Fibroblast of mammary gland (primary cell): Measurements from ENCODE around the gene TICRR.
A peak's percentile ranks its signal among the peaks of the same experiment; 100 is the strongest.
"Not testable (repeated sequence)": the region's sequence is repeated elsewhere in the genome, so short reads cannot be mapped to it uniquely, and the experiment has no call there.

ENCODE experiments used
- DNase-seq: peaks from one replicate; pipeline ENCODE4 v3.0.0-alpha.2; 2010; ENCODE audit warnings: low read depth
- H3K4me3 ChIP-seq: 2 replicates; pipeline ENCODE4 v1.5.1; 2011; ENCODE audit warnings: low read depth, mild to moderate bottlenecking, low read length, moderate library complexity; ENCODE audit not compliant: control insufficient read depth
- CTCF ChIP-seq: conservative IDR thresholded peaks from 2 replicates; pipeline ENCODE4 v1.5.1; 2011; ENCODE audit warnings: low read depth, low read length, inconsistent platforms; ENCODE audit not compliant: control insufficient read depth, insufficient read depth

The TICRR gene

GRCh38 chr15:89566621-89567294 lies 8.5 kb upstream of the TICRR start:
- no peak for TF ChIP-seq CTCF
- no peak overlapping the region for H3K4me3 ChIP-seq
- DNase-seq = no peak

GRCh38 chr15:89569090-89569745 lies 6.1 kb upstream of the TICRR start:
- no peak for TF ChIP-seq CTCF
- H3K4me3 ChIP-seq = no peak overlapping the region
- no peak for DNase-seq

- DNase-seq = peak; percentile 8
- peak overlapping the region; percentile 83 for H3K4me3 ChIP-seq
Observed at GRCh38 chr15:89575656-89576416, 567 bp downstream of the TICRR start.

GRCh38 chr15:89576417-89576773 lies 1.1 kb downstream of the TICRR start:
- peak; percentile 30 for DNase-seq
- TF ChIP-seq CTCF = no peak
- peak overlapping the region; percentile 83 for H3K4me3 ChIP-seq

More at GRCh38 chr15:89575656-89576416, 567 bp downstream of the TICRR start:
- TF ChIP-seq CTCF = no peak

DNA sequence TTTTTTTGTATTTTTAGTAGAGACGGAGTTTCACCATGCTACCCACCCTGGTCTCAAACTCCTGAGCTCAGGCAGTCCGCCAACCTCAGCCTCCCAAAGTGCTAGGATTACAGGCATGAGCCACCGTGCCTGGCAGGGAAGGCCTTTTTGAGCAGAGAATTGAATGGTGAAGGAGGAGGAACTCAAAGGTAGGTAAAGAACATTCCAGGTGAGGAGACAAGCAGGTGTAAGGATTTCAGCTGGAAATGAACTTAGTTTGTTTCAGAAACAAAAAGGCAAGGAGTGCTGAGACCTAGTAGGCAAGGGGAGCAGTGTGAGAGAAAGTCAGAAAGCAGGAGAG lies 2.5 kb downstream of the TICRR start:
- DNase-seq = no peak
- no peak for TF ChIP-seq CTCF
- peak overlapping the region; percentile 33 for H3K4me3 ChIP-seq

DNA sequence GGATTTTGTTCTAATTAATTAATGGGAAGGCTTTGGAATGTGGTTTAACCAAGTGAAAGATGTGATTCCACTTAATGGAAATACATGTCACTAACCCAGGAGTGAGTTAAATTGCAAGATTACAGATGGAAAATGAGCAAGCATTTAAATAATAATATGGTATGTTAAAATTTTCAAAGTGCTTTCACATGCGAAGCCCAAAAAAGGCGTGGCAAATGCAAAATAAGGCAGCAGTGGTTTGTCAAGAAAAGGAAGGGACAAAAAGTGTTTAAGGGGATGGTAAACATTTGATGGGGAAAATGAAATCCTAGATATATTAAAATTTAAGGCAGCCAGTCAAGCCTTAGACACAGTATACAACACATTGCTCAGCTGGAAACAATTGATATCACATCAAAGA lies 2.9 kb downstream of the TICRR start:
- DNase-seq = no peak
- H3K4me3 ChIP-seq = peak overlapping the region; percentile 33
- no peak for TF ChIP-seq CTCF

DNA sequence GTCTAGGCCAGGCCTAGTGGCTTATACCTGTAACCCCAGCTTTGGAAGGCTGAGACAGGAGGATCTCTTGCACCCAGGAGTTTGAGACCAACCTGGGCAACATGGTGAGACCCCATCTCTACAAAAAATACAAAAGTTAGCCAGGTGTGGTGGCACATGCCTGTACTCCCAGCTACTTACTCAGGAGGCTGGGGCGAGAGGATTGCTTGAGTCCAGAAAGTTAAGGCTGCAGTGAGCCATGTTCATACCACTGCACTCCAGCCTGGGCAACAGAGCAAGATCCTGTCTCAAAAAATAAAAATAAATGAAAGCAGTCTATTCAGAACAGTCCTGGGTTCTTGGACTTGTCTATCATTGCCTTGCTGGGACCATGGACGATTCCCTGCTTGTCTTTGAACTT lies 5.5 kb downstream of the TICRR start:
- H3K4me3 ChIP-seq, DNase-seq: not testable (repeated sequence)
